SK-N-MC (cell line): ENCODE results near the gene PRMT7.

ENCODE experiments used
- DNase-seq: peaks from one replicate; pipeline ENCODE4 v3.0.0-alpha.2; 2011; ENCODE audit warnings: low read depth, low spot score
- H3K27ac ChIP-seq: fragments of 200-600 bp; sonication (generic); 2 replicates; pipeline ENCODE4 v1.5.1; 2016; ENCODE audit warnings: mixed run types
- H3K36me3 ChIP-seq: fragments of 200-600 bp; sonication (generic); 2 replicates; pipeline ENCODE4 v1.6.1; 2017; ENCODE audit warnings: antibody characterized with exemption, low read length, mixed read lengths; ENCODE audit not compliant: insufficient read depth
- H3K4me3 ChIP-seq: fragments of 200-600 bp; sonication (generic); 2 replicates; pipeline ENCODE4 v1.5.1; 2016
- H3K9ac ChIP-seq: fragments of 200-600 bp; sonication (generic); 2 replicates; pipeline ENCODE4 v1.8.0; 2017; ENCODE audit warnings: mixed run types, mixed read lengths; ENCODE audit not compliant: insufficient read length
- H3K9me3 ChIP-seq: fragments of 200-600 bp; sonication (generic); 2 replicates; pipeline ENCODE4 v1.6.1; 2017; ENCODE audit warnings: low read depth, mild to moderate bottlenecking, antibody characterized with exemption, low read length, moderate library complexity, mixed read lengths
- EZH2 ChIP-seq: fragments of 200-600 bp; sonication (generic); IDR thresholded peaks from one replicate; pipeline ENCODE4 v1.6.1; 2017; ENCODE audit warnings: antibody characterized with exemption
- FOXP2 ChIP-seq: optimal IDR thresholded peaks from 2 replicates; pipeline ENCODE3; 2011; ENCODE audit warnings: mild to moderate bottlenecking, moderate library complexity; ENCODE audit not compliant: insufficient read depth; ENCODE audit errors: extremely low read length, control extremely low read depth
- POLR2AphosphoS5 ChIP-seq: IDR thresholded peaks from 2 replicates; pipeline ENCODE4 v1.6.1; 2012; ENCODE audit warnings: mild to moderate bottlenecking, low read depth, low read length, borderline replicate concordance

PRMT7 gene

GRCh38 chr16:68270353-68270752 lies 40.5 kb upstream of the PRMT7 start:
- H3K4me3 ChIP-seq: no peak overlapping the region
- no peak for TF ChIP-seq POLR2AphosphoS5
- TF ChIP-seq FOXP2: no peak
- TF ChIP-seq EZH2: no peak
- H3K9me3 ChIP-seq: no peaks in the 10 kb centered on the region
- no peak overlapping the region for H3K9ac ChIP-seq
- no peaks in the 10 kb centered on the region; the same call in 1 of the 2 replicates for H3K36me3 ChIP-seq
- no peak for DNase-seq
- no peak overlapping the region for H3K27ac ChIP-seq

DNA sequence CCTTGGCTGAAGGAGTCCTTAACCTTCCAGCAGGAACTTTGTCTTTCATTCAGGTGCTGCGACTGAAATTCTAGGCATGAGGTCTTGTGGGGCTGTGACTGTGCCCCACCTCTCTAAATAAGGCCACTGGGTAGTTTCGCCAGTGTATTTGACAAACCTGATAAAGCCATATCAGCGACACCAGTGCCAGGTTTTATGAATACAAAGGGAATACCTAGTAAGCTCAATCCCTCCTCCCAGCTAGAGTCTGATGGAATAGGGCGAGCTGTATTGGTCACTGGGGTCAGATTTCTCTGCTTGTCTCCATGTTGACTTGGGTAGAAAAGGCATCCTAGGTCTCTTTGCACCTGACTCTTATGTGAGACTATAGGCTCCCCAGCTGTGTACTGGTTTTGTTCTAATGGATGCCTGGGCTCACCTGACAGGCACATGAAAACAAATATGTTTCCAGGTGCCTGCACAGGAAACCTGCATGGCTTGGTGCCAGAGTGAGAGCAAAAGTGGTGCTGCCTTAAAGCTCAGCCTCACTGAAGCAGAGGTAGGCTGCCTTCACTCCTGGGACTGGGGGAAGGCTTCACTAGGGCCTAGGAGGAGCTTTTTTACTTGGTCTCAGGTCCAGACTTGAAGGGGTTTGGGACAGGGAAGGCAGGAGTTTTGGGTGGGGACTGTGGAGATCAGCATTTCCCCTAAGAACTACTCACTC lies 38.2 kb upstream of the PRMT7 start:
- Histone ChIP-seq H3K9ac (no peak overlapping the region), H3K9me3 (no peaks in the 10 kb centered on the region), H3K4me3 (no peak overlapping the region), H3K27ac (no peak overlapping the region), H3K36me3 (no peaks in the 10 kb centered on the region; the same call in 1 of the 2 replicates)
- no peak for DNase-seq
- TF ChIP-seq FOXP2 (no peak), EZH2 (no peak), POLR2AphosphoS5 (no peak)

DNA sequence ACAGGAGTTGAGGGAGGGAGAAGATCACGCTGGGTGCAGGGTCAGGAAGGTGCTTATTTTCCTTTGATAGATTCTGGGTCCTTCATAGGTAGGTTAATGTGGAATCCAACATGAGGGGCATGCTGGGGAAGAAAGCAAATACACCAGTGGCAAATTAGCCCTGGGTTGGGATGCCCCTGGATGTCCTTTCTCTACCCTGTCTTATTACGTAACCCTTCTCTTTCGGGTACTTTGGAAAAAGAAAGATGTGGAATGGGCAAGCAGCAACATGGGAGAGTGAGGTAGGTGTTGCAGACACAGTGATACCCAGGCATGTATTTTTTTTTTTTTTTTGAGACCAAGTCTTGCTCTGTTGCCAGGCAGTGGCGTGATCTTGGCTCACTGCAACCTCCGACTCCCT lies 37.4 kb upstream of the PRMT7 start:
- DNase-seq: no peak
- Histone ChIP-seq H3K4me3 (no peak overlapping the region), H3K27ac (no peak overlapping the region), H3K9ac (no peak overlapping the region), H3K9me3 (no peaks in the 10 kb centered on the region), H3K36me3 (no peaks in the 10 kb centered on the region; the same call in 1 of the 2 replicates)
- TF ChIP-seq POLR2AphosphoS5 (no peak), EZH2 (no peak), FOXP2 (no peak)

- TF ChIP-seq EZH2: no peak
- TF ChIP-seq FOXP2: no peak
- TF ChIP-seq POLR2AphosphoS5: no peak
- H3K36me3 ChIP-seq: no peaks in the 10 kb centered on the region; the same call in 1 of the 2 replicates
- no peaks in the 10 kb centered on the region for H3K9me3 ChIP-seq
- no peak overlapping the region for H3K9ac ChIP-seq
- no peak overlapping the region for H3K27ac ChIP-seq
- no peak overlapping the region for H3K4me3 ChIP-seq
- DNase-seq: no peak
These were observed 36.9 kb upstream of the PRMT7 start for GRCh38 chr16:68273896-68274295.

DNA sequence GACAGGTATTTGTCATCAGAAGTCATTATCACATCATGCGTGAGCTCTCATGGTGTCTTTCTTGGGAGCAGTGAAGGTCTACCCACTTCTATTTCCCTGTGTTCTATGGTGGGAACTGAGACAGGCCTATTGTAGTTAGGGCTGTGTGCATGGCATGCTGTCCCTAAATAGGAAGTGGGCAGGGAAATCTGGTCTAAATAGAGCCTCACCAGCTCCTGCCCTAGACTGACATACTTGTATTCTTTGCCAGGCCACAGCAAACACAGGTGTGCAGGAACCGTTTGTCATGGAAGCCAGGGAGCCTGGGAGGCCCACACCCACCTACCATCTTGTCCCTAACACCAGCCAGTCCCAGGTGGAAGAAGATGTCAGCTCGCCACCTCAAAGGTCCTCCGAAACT lies 36.4 kb upstream of the PRMT7 start:
- TF ChIP-seq POLR2AphosphoS5: no peak
- TF ChIP-seq FOXP2: no peak
- no peak for TF ChIP-seq EZH2
- H3K36me3 ChIP-seq: no peaks in the 10 kb centered on the region; the same call in 1 of the 2 replicates
- no peaks in the 10 kb centered on the region for H3K9me3 ChIP-seq
- no peak for DNase-seq
- H3K27ac ChIP-seq: no peak overlapping the region
- H3K9ac ChIP-seq: no peak overlapping the region
- no peak overlapping the region for H3K4me3 ChIP-seq

GRCh38 chr16:68275611-68276191 lies 35.1 kb upstream of the PRMT7 start:
- no peaks in the 10 kb centered on the region for H3K9me3 ChIP-seq
- H3K9ac ChIP-seq: no peak overlapping the region
- H3K36me3 ChIP-seq: no peaks in the 10 kb centered on the region; the same call in 1 of the 2 replicates
- H3K27ac ChIP-seq: no peak overlapping the region
- DNase-seq: no peak
- no peak overlapping the region for H3K4me3 ChIP-seq
- TF ChIP-seq FOXP2: no peak
- no peak for TF ChIP-seq POLR2AphosphoS5
- no peak for TF ChIP-seq EZH2

DNA sequence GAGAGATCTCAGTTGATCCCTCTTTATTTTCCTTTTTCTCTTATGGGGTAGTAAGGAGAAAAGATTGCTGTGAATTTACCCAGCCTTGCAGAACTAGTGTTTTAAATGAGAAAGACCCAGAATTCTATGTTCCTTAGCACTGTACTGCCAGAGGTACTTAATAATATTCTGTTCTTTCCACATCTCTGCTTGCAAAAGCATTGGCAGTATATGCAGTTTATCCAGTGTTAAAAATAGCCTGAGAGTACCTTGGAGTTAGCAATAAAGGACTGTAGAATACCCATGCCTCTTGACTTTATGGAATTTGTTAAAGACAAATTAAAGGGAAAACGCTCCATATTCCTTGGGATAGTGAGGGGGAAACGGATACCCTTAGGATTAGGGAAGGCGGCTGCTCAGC lies 34.6 kb upstream of the PRMT7 start:
- Histone ChIP-seq H3K36me3 (no peaks in the 10 kb centered on the region; the same call in 1 of the 2 replicates), H3K9ac (no peak overlapping the region), H3K27ac (no peak overlapping the region), H3K9me3 (no peaks in the 10 kb centered on the region), H3K4me3 (no peak overlapping the region)
- DNase-seq: no peak
- no peak for TF ChIP-seq FOXP2
- TF ChIP-seq EZH2: no peak
- no peak for TF ChIP-seq POLR2AphosphoS5

GRCh38 chr16:68279726-68280558 lies 30.9 kb upstream of the PRMT7 start:
- H3K9me3 ChIP-seq: no peaks in the 10 kb centered on the region
- H3K9ac ChIP-seq: no peak overlapping the region
- H3K4me3 ChIP-seq: no peak overlapping the region
- no peak for DNase-seq
- TF ChIP-seq FOXP2 (no peak), POLR2AphosphoS5 (no peak), EZH2 (no peak)
- no peak overlapping the region for H3K27ac ChIP-seq
- no peaks in the 10 kb centered on the region; the same call in 1 of the 2 replicates for H3K36me3 ChIP-seq
